Gastroesophageal sphincter (tissue), 3 donors: ENCODE results near the gene TBL1XR1.

Experiments
- POLR2A ChIP-seq, 2 donors: fragments of 450-650 bp; IDR thresholded peaks; one replicate each; pipeline ENCODE4 v1.6.1; 2017; ENCODE audit warnings: antibody characterized with exemption in 2 of 2, mild to moderate bottlenecking in 2 of 2, moderate library complexity in 1 of 2
- POLR2AphosphoS5 ChIP-seq: sonication (generic); formaldehyde crosslinking; IDR thresholded peaks from one replicate; pipeline ENCODE4 v1.6.1; 2017; ENCODE audit warnings: antibody characterized with exemption
- TF ChIP-seq, protein P1 (sequence below), 4 experiments: fragments of 200-600 bp in 2 of 4; fragments of 450-650 bp in 2 of 4; sonication (generic) in 1 of 4; IDR thresholded peaks; one replicate each; pipeline ENCODE4 v1.5.1; 2017 to 2019; ENCODE audit warnings: antibody characterized with exemption in 4 of 4, mild to moderate bottlenecking in 2 of 4, moderate library complexity in 2 of 4

DNA sequence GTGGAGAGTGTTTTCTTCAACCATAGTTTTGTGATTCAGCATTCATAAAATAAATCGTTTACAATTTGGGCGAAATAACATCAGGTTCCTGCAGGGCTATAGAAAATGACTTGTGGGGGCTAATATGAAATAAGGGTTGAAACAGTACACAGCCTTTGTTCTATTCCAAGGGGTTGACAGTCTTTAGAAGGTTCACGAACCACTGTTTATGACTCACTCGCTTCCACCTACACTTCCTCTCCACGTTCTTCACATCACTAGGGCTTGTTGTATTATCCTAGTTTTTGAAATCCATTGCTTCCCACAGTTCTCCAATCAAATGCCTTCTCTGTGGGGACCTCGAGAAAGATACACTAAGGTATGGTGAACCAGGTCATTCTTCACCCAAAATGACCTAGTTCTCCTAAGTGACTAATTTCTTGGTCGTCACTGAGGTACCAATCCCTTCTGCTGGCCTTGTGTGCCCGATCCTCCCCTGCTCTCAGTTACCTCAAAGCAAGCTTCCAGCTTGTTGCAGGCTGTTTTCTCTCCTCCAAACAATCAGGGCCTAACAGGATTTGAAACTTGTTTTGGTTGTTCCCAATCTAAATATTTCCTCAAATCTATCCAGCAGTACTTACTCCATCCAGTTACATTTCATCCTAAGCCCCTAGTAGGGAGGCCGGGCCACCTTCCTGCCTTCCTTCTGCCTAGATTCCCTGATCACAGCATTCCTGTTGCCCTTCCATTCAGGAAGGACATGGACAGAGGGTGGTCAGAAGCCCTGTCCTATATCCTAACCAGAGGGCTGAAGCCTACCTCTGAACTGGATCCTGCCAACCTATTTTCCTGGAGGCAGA, 23.1 kb upstream of the TBL1XR1 start:
- no peak for TF ChIP-seq POLR2A (IDR thresholded peaks at IDR 0.05)
- TF ChIP-seq, protein P1, sequence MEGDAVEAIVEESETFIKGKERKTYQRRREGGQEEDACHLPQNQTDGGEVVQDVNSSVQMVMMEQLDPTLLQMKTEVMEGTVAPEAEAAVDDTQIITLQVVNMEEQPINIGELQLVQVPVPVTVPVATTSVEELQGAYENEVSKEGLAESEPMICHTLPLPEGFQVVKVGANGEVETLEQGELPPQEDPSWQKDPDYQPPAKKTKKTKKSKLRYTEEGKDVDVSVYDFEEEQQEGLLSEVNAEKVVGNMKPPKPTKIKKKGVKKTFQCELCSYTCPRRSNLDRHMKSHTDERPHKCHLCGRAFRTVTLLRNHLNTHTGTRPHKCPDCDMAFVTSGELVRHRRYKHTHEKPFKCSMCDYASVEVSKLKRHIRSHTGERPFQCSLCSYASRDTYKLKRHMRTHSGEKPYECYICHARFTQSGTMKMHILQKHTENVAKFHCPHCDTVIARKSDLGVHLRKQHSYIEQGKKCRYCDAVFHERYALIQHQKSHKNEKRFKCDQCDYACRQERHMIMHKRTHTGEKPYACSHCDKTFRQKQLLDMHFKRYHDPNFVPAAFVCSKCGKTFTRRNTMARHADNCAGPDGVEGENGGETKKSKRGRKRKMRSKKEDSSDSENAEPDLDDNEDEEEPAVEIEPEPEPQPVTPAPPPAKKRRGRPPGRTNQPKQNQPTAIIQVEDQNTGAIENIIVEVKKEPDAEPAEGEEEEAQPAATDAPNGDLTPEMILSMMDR (IDR thresholded peaks at IDR 0.05) = no peak
- TF ChIP-seq POLR2AphosphoS5 = no peak
